8988T (cell line): ENCODE data around the gene TENM3.
"Not testable (repeated sequence)": the region's sequence is repeated elsewhere in the genome, so short reads cannot be mapped to it uniquely, and the experiment has no call there.

Experiments
- DNase-seq: peaks from one replicate; pipeline ENCODE4 v3.0.0; 2011

The TENM3 gene

DNA sequence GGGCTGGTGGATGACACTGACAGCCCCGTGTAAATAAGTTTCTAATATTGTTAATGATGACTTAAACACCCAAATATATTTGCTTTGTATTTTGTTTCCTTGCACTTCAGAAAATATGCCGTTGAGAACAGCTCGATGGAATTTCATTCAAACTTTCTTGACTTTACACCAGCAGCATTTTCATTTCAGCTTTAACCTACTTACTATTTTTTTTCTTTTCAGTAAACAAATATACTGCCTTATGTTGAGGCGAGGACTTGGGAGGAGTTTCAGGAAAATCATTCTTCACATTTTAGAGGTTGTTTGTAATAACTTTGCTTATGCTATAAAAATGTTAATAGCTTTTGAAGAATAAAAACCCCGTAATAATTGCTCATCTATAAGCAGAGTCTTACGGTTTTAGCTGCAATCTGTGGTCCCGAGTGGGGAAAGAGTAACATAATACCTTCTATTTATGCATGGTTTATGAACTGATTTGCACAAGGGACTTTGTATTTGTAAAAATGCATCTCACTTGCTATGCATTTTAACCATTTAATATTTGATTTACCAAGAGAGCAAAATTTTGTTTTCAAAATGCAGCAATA is 14.1 kb upstream of the TENM3 start:
- DNase-seq = no peak

DNA sequence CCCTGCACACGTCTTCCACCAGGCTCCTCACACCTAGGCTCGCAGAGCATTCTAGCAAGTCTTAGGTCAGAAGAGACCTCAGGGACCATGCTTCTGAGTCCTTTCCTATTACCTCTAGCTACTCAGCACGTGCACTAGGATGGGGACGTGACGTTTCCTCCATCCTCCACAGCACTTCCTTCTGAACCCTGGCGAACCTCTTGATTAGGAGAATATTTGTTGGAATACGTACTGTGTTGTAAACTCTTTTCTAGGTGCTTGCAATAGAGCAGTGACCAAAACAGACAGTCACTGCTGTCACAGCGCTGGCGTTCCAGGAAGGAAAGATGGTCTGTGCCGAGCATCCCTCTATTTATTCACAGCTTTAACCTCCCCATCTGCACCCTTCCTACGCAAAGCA is 12.9 kb upstream of the TENM3 start:
- no peak for DNase-seq

DNA sequence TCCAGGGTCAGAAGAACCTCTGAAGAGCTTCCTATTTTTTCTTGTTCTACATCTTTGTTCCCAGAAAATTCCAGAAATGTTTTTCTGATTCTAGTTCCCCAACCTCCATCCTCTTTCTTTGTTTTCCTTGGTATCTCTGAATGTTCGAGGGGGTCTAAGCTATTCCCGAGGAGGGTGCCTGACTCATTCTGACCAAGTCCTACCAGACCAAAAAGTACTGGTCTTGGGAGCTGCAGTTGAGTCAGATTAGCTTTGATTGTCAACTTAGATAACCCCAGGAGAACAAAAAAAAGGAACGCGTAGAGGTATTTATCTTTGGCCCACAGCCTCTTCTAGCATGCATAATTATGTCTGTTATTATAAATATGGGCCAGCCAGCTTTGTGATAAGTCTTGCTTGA is 12.1 kb upstream of the TENM3 start:
- no peak for DNase-seq

DNA sequence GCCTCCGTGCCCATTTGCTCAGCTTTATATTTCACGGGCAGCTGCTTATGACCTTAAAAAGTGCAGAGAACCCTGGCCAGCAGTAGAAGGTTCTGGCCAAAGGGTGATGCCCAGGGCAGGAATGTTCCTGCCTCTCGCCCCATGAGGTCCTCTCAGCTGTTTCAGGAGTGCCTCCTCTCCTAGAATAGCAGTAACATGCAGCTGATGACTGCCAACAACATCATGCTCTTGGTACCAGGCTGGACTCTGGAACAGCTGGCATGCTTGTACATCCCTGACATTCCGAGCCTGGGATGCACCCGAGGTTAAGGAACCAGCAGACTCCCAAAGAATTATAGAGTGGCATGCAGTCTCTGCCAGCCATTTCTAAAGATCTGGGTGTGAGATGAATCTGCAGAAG is 11.7 kb upstream of the TENM3 start:
- DNase-seq = no peak

DNA sequence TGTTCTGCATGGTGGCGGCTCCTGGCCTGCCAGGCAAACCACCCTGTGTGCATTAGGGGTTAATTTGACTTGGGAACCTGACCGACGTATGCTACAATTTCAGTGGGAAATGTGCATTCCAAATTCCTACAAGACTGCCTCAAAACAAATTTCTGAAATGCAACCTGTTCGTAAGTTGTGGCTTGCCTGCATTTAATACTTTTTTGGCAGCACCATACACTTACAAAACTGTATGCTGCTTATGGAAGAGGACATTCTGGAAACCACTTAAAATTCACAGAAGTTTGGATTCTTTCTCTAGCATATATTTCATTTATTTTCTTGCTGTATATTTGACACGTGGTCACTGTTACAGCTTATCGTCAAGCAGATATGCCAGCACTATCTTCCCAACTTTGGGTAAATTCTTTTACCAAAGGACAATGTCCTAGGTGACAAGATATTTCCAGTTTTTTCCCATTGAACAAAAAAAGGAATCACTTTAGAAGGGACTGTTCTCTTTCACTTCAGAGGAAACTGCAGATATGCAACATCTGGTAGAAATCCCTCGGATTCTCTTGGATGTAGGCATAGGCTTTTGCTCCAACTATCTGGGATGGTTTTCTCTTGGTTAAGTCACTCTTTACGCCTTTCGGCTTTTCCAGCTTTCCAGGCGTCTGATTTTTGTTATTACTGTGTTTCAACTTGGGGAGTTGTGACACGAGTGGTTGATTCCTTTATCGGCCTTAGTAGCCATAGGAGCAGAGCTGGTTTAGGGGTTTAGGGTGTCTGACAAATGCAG is 9.7 kb upstream of the TENM3 start:
- no peak for DNase-seq

DNA sequence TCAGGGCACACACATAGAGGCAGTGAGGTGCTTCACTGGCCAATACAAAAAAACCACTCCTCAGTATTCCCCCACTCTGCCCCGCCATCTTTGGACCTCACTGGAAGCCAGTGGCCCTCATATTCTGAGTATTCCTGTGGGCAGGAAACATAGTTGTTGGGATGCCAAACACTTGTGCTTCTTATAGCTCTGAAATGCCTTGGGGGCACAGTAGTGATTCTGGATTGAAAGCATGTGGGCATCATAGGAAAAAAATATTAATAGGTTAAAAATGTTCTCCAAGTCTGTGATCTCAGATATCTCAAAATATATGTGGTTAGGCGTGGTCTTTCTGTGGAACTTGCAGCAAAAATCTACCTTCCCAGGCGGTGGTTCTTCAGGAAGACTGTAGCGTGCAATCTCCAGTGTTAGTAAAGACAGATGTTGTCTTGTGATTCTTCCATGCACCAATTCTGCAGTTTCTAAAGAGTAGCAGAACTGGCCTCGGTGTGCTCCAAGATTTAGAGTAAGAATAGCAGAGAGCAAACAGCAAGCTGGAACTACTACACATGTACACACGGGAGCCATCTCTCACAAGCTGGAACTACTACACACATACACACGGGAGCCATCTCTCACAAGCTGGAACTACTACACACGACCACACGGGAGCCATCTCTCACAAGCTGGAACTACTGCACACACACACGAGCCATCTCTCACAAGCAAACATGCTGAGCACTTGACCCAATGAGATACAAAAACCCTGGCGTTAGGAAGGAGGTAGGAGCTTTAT is 8.0 kb upstream of the TENM3 start:
- DNase-seq = no peak

DNA sequence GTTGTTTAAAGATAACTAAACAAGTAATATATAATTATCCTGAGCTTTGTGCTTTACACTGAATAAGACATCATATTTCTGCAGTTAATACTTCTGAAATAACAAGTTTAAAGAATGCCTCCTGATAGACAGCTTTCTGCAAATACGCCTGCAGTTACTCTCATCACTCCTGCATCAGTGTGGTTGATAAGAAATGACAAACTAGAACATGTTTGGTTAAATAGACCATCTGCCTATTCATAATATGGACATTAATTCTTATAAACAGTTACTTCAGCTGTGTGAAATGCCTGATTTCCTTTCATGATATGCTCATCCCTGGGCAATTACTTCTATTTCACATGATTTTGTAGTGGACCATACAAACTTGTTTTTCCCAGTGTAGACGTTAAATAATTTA is 7.0 kb upstream of the TENM3 start:
- no peak for DNase-seq

DNA sequence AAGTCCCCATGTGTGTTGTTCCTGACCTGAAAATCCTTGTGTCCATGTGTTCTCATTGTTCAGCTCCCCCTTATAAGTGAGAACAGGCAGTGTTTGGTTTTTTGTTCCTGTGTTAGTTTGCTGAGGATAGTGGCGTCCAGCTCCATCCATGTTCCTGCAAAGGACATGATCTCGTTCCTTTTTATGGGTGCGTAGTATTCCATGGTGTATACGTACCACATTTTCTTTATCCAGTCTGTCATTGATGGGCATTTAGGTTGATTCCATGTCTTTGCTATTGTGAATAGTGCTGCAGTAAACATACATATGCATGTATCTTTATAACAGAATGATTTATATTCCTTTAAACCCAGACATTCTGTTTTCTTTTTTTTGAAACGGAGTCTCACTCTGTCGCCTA is 6.2 kb upstream of the TENM3 start:
- not testable (repeated sequence) for DNase-seq

DNA sequence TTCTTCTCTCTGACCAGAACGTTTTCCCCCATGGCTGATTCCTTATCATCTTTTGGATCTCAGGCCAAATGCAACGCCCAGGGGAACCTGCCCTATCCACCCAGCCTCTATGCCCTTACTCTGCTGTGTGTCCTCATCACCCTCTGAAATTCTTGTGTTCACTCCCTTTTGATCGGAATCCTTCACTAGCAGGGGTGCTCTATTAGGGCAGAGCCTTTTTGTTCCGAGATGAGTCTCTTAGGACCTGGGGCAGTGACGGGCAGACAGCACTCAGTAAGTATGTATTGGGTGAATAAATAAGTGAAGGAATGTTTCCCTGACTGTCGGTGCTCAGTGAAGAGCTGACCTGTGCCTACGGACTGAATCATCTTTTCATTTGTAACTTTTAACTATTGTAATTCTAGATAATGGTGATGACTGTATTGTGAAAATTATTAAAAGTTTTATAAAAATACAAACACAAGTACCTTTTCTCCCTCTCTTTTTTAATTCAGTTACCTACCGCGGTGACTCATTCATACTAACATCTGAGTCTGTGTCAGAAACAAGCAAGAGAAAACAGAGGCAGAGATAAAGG is 4.8 kb upstream of the TENM3 start:
- no peak for DNase-seq

DNA sequence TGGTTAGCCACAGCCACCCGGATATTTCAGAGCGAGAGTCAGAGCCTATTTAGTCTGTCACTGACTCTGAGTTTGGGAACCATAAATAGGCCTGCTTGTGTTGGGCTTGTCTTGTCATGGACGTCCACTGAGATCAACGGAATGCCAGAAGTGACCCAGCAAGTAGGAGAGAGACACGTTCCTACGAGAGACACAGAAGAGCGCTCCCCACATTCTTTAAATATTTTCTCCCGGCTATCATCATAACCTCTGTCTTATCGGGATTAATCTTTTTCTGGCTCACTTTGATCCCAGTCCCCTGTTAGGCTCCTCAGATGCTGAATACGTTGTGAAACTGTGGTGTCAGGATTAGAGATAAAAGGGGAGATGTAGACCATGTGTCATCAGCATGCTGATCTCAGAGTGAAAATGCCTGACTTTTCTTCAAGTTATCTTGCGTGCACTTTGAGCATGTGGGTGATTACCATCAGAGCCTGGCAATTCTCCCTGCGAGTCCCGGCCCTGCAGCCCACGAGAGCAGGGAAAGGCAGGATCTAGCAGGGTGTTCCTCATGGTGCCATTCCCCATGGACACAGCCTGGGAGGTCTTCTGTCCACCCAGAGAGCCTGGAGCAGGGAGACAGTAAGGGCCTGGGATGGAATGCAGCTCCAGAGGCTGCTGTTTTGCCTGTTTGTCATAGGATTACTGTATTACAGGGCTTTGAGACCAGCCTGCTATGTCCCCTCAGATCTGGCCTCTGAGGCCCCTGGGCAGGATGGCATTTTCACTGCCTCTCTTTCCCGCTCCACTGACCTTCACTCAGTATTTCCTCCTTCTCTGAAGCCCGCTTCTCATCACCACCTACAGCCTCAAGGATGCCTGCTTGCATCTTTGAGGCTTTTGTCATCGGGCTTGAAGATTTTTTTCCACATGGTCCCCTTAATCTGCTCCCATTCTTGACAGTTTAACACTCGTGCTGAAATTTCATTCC is 2.8 kb upstream of the TENM3 start:
- no peak for DNase-seq

DNA sequence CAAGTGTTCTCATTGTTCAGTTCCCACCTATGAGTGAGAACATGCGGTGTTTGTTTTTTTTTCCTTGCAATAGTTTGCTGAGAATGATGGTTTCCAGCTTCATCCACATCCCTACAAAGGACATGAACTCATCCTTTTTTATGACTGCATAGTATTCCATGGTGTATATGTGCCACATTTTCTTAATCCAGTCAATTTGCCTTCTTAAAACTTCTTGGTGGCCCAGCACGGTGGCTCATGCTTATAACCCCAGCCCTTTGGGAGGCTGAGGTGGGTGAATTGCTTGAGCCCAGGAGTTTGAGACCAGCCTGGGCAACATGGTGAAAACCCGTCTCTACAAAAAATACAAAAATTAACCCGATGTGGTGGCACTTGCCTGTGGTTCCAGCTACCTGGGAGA is 942 bp upstream of the TENM3 start:
- not testable (repeated sequence) for DNase-seq

DNA sequence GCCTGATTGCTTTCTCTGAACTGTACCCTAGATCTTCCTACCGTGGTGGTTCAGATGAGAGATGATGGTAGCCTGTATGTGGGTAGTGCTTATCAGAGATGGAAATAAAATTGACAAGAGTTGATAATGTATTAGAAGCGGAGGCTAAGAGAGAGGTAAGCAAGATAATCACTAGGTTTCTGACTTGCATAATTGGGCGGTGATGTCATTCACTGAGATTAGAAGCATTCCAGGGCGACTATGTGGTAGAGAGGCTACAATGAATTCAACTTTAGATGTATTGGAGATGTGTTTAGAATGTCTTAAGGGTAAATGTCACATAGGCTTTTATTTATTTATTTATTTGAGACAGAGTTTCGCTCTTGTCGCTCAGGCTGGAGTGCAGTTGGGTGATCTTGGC is 415 bp upstream of the TENM3 start:
- DNase-seq = no peak

DNA sequence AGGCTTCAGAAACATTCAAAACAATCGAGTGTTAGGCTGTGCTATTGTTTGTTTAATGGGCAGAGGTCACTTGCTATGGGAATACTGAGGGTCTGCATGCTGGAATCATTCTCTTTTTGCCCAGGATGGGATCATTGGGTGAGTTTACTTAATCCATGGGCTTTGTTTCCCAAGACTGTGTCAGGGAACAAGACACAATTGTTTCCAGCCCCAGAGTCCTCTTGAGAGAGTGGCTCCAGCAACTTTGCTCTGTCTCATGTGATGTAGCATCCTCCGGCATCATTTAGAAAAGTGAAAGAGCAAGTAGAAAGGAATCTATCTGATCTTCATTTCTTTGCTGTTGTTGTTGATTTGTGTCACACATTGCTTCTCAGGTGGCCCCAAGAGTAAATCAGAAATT is 1.8 kb downstream of the TENM3 start:
- no peak for DNase-seq

DNA sequence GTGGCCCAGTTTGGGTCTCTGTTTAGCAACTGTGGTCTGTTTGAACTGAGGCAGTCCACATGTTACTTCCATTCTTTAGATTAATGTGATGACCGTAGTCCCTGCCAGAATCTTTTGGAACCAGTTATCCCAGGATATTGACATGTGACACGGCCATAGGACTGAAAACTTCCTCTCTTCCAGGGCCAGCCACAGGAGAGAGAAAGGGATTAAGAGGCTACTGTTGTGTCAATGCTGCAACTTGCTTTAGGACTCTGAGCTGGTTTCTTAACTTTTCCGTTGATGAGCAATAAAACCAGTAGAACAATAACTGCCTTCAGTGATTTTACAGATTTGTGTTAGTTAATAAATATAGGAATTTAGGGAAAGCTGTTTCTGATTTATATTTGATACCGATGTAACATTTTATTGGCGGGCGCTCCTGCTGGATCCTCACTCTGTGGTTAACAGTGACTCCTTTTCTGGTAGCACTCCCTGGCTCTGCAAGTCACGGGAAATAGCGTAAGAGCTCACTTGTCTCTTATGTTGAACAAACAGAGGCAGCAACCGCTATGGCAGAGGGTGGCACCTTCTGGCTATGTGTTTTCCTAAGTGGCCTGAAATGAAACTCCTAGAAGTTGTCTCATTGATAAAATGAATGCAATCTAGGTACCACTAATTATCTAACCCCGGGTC is 2.5 kb downstream of the TENM3 start:
- DNase-seq = no peak

DNA sequence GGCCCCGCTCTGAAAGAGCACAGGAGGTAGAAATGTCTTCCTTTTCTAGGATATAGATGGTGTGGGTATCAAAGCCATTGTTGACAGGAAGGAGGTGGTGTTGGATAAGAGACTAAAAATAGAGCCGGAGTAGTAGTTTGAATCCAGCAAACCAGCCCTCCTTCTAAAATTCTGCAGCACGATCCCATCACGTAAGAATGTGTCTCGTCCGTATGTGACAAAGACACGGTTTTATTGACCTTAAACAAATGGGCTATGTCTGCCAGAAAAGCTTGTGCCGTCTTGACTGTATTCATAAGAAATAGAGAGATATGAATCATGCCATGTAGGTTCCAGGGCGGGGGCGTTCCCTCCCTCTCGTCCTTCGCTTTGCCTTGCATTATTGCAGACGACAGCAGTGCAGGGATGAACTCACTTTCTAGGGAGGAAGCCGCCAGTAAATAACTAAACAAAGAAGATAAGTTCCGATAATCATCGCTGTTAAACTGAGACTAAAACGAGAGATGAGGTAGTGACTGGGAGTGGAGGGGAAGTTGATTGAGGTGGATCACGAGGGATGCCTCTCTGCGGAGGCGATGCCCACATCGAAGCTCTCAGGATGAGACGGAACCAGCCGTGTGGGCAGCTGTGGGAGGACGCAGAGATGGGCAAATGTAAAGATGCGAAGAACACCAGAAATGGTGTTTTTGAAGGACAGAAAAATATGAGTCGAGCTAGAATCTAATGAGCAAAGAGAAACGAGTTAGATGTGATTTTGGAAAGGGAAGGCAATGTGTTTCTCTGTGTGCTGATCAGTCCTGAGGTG is 3.4 kb downstream of the TENM3 start:
- no peak for DNase-seq

DNA sequence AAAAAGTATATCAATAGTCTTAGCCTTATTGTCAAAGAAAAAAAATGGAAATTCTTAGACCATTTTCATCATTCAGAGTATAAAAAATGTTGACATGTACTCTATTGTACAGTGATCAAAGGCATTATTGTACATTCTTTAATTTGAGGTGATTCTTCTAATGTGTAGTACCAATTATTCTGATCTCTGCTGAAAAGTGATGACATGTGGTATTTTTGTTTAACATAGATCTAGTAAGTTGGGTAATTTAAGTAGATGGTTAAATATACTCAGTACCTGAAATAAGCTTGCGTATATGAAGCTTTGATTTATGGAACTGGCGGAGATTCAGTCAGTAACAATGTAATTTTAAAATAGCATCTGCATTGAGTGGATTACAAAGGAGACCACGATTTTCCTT is 5.1 kb downstream of the TENM3 start:
- no peak for DNase-seq

DNA sequence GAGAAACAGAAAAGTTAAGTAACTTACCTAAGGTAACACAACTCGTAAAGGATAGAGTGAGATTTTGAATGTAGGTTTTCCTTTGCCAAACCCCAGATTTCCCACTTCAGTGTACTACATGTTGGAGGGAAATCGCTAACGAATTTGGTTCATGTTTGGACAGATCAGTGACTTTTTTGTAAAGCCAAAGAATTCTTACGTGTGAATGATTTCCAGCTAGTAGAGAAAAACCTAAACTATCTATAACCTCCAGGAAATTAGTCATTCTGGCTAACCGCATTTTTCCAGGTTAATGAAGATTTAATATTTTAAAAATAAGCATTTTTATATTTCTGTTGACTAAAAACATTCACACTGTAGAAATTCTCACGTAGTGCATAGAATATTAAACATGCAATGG is 7.2 kb downstream of the TENM3 start:
- no peak for DNase-seq

DNA sequence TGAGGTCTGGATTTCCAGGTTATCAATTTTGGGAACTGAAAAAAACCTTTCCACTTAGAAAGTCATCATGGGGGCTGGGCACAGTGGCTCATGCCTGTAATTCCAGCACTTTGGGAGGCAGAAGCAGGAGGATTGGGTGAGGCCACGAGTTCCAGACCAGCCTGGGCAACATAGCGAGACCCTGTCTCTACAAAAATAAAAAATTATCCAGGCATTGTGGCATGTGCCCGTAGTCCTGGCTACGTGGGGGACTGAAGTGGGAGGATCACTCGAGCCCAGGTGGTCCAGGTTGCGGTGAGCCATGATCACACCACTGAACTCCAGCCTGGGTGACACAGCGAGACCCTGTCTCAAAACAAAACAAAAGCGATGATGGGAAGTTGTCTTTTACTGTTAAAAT is 7.9 kb downstream of the TENM3 start:
- no peak for DNase-seq

DNA sequence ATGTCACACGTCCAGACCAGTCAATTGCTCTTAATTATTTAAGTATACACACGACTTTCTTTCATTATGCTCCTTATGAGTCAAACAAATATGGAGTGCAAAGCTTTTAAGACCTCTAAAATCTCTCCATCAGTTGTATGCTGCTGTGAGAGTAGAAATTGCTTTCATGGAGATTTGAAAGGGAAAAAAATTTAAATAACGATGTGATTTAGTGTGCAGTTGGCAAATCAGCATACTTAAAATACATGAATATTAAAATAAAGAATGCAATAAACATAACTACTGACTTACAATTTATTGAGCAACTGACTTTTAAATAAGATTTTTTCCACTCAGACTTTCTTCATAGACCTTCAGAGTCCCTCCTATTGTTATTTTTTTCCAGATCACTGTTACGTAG is 9.0 kb downstream of the TENM3 start:
- DNase-seq = no peak

DNA sequence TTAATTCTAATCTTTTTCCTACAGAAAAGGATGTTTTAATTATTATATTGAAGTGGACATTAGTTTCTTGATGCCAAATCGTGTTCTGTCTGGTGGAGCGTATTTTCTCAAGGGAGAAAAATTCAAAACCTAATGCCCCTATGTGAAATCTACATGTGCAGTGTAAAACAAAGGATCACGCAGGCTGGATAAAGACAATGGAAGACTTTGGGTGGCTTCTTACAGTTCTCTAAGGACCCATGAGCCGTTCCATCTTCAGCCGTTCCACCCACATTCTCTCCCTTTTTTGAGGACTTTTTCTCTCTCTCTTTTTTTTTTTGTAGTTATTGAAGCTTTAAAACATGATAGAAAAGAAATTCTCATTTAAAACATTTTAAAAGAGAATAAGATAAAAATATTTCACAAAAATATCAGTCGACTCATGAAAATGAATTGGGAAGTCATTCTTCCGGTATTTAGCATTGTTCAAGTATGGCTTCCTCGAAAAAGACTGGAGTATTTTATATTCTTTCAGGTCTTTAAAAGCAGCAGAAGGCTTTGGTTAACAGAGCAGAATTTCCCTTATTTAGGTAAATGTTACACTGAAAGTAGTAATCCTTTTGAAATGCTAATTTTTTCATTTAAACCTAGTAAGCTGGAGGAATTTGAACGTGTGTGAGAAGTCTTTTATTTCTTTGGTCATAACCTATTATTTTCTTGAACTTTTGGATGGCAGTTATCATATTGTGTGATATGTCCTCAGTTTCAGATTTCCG is 11.0 kb downstream of the TENM3 start:
- no peak for DNase-seq
